Central memory CD4-positive, alpha-beta T cell (primary cell): ENCODE data around the gene NOL4L.
"Not testable (repeated sequence)": the region's sequence is repeated elsewhere in the genome, so short reads cannot be mapped to it uniquely, and the experiment has no call there.

Experiments
- DNase-seq: peaks from one replicate; pipeline ENCODE4 v3.0.0; 2022

Gene NOL4L

GRCh38 chr20:32594204-32594603, 9.1 kb upstream of the NOL4L start:
- no peak for DNase-seq

- not testable (repeated sequence) for DNase-seq
These were observed 7.5 kb upstream of the NOL4L start for GRCh38 chr20:32592616-32593015.

- no peak for DNase-seq
These were observed 6.9 kb upstream of the NOL4L start for GRCh38 chr20:32592022-32592421.

- DNase-seq, result no peak
These were observed 4.6 kb upstream of the NOL4L start for GRCh38 chr20:32589769-32590168.

GRCh38 chr20:32589256-32589655, 4.1 kb upstream of the NOL4L start:
- DNase-seq, result no peak

GRCh38 chr20:32588040-32588439, 2.9 kb upstream of the NOL4L start:
- no peak for DNase-seq

GRCh38 chr20:32586291-32586690, 1.2 kb upstream of the NOL4L start:
- no peak for DNase-seq

GRCh38 chr20:32585586-32586127, 524 bp upstream of the NOL4L start:
- no peak for DNase-seq

- no peak for DNase-seq
These were observed 1.5 kb downstream of the NOL4L start for GRCh38 chr20:32583581-32584070.

GRCh38 chr20:32582659-32583580, 2.2 kb downstream of the NOL4L start:
- peak; percentile 7 for DNase-seq

- no peak for DNase-seq
These were observed 3.1 kb downstream of the NOL4L start for GRCh38 chr20:32581839-32582658.

GRCh38 chr20:32580970-32581838, 3.9 kb downstream of the NOL4L start:
- peak; percentile 14 for DNase-seq

GRCh38 chr20:32580219-32580969, 4.7 kb downstream of the NOL4L start:
- DNase-seq, result no peak

- no peak for DNase-seq
These were observed 6.2 kb downstream of the NOL4L start for GRCh38 chr20:32578840-32579390.

- DNase-seq, result not testable (repeated sequence)
These were observed 7.1 kb downstream of the NOL4L start for GRCh38 chr20:32578062-32578461.

- no peak for DNase-seq
These were observed 7.5 kb downstream of the NOL4L start for GRCh38 chr20:32577657-32578056.

GRCh38 chr20:32577023-32577422, 8.1 kb downstream of the NOL4L start:
- no peak for DNase-seq

- DNase-seq, result no peak
These were observed 8.6 kb downstream of the NOL4L start for GRCh38 chr20:32576560-32576959.

- DNase-seq, result no peak
These were observed 9.3 kb downstream of the NOL4L start for GRCh38 chr20:32575805-32576204.

- DNase-seq, result no peak
These were observed 9.9 kb downstream of the NOL4L start for GRCh38 chr20:32575227-32575581.
